Astrocyte (in vitro differentiated cells and primary cell): ENCODE data around the gene KIF4B. TPM values are rescaled to one million over a fixed set of nuclear protein-coding genes. Genes with fewer than 3 reads are reported as not detected.
"Not testable (repeated sequence)": the region's sequence is repeated elsewhere in the genome, so short reads cannot be mapped to it uniquely, and the experiment has no call there.

Source experiments
- DNase-seq: peaks from one replicate; pipeline ENCODE4 v3.0.0-alpha.2; 2010; ENCODE audit warnings: low read depth
- FAIRE-seq: peaks from 2 replicates; lab custom pipeline; 2011; peaks lifted over from hg19 to GRCh38; lab: Jason Lieb, UNC
- H2AFZ ChIP-seq: 2 replicates; pipeline ENCODE4 v1.6.0; 2012; ENCODE audit warnings: low read depth, low read length, inconsistent platforms
- H3K27ac ChIP-seq: 2 replicates; pipeline ENCODE4 v1.5.1; 2011; ENCODE audit warnings: low read depth, low read length, inconsistent platforms
- H3K27me3 ChIP-seq: 2 replicates; pipeline ENCODE4 v1.6.0; 2011; ENCODE audit warnings: low read length, inconsistent platforms; ENCODE audit not compliant: insufficient read depth
- H3K36me3 ChIP-seq: 2 replicates; pipeline ENCODE4 v1.5.1; 2011; ENCODE audit warnings: low read length, inconsistent platforms; ENCODE audit not compliant: insufficient read depth
- H3K4me1 ChIP-seq: 2 replicates; pipeline ENCODE4 v1.5.1; 2011; ENCODE audit warnings: low read length, inconsistent platforms; ENCODE audit not compliant: insufficient read depth
- H3K4me2 ChIP-seq: 2 replicates; pipeline ENCODE4 v1.6.0; 2012; ENCODE audit warnings: low read length, inconsistent platforms
- H3K4me3 ChIP-seq: 2 replicates; pipeline ENCODE4 v1.5.1; 2011; ENCODE audit warnings: low read depth, mild to moderate bottlenecking, low read length, inconsistent platforms; ENCODE audit not compliant: insufficient read depth
- H3K79me2 ChIP-seq: 2 replicates; pipeline ENCODE4 v1.6.0; 2012; ENCODE audit warnings: mild to moderate bottlenecking, low read length, inconsistent platforms; ENCODE audit not compliant: insufficient read depth
- H3K9ac ChIP-seq: 2 replicates; pipeline ENCODE4 v1.6.0; 2012; ENCODE audit warnings: mild to moderate bottlenecking, low read length, inconsistent platforms
- H3K9me3 ChIP-seq: 2 replicates; pipeline ENCODE4 v1.5.1; 2012; ENCODE audit warnings: low read depth, mild to moderate bottlenecking, low read length, inconsistent platforms; ENCODE audit not compliant: insufficient read depth
- H4K20me1 ChIP-seq: 2 replicates; pipeline ENCODE4 v1.6.0; 2012; ENCODE audit warnings: low read length, inconsistent platforms; ENCODE audit not compliant: insufficient read depth
- H3K27ac Mint-ChIP-seq: one replicate; pipeline ENCODE4 v1.8.0; 2021; ENCODE audit warnings: mild to moderate bottlenecking, mixed read lengths; ENCODE audit not compliant: unreplicated experiment
- H3K27me3 Mint-ChIP-seq: one replicate; pipeline ENCODE4 v1.8.0; 2021; ENCODE audit warnings: low read depth, mixed read lengths; ENCODE audit not compliant: unreplicated experiment
- H3K36me3 Mint-ChIP-seq: one replicate; pipeline ENCODE4 v1.8.0; 2021; ENCODE audit warnings: low read depth, mixed read lengths; ENCODE audit not compliant: unreplicated experiment
- H3K4me1 Mint-ChIP-seq: one replicate; pipeline ENCODE4 v1.8.0; 2021; ENCODE audit warnings: low read depth, mixed read lengths; ENCODE audit not compliant: unreplicated experiment
- H3K4me3 Mint-ChIP-seq: one replicate; pipeline ENCODE4 v1.8.0; 2021; ENCODE audit warnings: mild to moderate bottlenecking, moderate library complexity, mixed read lengths; ENCODE audit not compliant: unreplicated experiment
- H3K9me3 Mint-ChIP-seq: one replicate; pipeline ENCODE4 v1.8.0; 2021; ENCODE audit warnings: mild to moderate bottlenecking, mixed read lengths; ENCODE audit not compliant: unreplicated experiment
- EZH2 ChIP-seq: IDR thresholded peaks from 2 replicates; pipeline ENCODE4 v1.6.1; 2012; ENCODE audit warnings: mild to moderate bottlenecking, low read length, inconsistent platforms; ENCODE audit not compliant: insufficient read depth
- total RNA-seq: library from RNA; stranded (reverse); gene quantifications from 2 replicates; pipeline ENCODE4 v1.2.1, GENCODE V29; 2021
- TF ChIP-seq, protein P1 (sequence below): IDR thresholded peaks from 2 replicates; pipeline ENCODE4 v1.5.1; 2011; ENCODE audit warnings: low read depth, mild to moderate bottlenecking, inconsistent platforms, low read length, moderate library complexity; ENCODE audit not compliant: insufficient read depth

Gene KIF4B
- total RNA-seq, 1 donor from 2014 or later: not detected

- no peaks in the 10 kb centered on the region for H3K27me3 ChIP-seq
- FAIRE-seq (no peak), DNase-seq (peak; percentile 78)
- Mint-ChIP-seq H3K36me3 (peaks cover 6% of the 10 kb centered on the region), H3K4me3 (no peak overlapping the region), H3K9me3 (no peaks in the 10 kb centered on the region), H3K27me3 (no peaks in the 10 kb centered on the region), H3K4me1 (peaks cover 15% of the 10 kb centered on the region), H3K27ac (peak overlapping the region; percentile 45)
- no peak overlapping the region for H2AFZ ChIP-seq
- no peak overlapping the region for H3K27ac ChIP-seq
- peaks cover 8% of the 10 kb centered on the region for H3K36me3 ChIP-seq
- H3K4me1 ChIP-seq: no peaks in the 10 kb centered on the region
- no peak overlapping the region for H3K4me2 ChIP-seq
- H3K79me2 ChIP-seq: no peaks in the 10 kb centered on the region
- no peak overlapping the region for H3K4me3 ChIP-seq
- TF ChIP-seq EZH2: no peak
- TF ChIP-seq, protein P1, sequence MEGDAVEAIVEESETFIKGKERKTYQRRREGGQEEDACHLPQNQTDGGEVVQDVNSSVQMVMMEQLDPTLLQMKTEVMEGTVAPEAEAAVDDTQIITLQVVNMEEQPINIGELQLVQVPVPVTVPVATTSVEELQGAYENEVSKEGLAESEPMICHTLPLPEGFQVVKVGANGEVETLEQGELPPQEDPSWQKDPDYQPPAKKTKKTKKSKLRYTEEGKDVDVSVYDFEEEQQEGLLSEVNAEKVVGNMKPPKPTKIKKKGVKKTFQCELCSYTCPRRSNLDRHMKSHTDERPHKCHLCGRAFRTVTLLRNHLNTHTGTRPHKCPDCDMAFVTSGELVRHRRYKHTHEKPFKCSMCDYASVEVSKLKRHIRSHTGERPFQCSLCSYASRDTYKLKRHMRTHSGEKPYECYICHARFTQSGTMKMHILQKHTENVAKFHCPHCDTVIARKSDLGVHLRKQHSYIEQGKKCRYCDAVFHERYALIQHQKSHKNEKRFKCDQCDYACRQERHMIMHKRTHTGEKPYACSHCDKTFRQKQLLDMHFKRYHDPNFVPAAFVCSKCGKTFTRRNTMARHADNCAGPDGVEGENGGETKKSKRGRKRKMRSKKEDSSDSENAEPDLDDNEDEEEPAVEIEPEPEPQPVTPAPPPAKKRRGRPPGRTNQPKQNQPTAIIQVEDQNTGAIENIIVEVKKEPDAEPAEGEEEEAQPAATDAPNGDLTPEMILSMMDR: no peak
- peaks cover 13% of the 10 kb centered on the region for H4K20me1 ChIP-seq
- no peak overlapping the region for H3K9ac ChIP-seq
- no peaks in the 10 kb centered on the region for H3K9me3 ChIP-seq
These were observed 42.1 kb upstream of the KIF4B start for GRCh38 chr5:154971501-154971900.

- Histone ChIP-seq H3K4me2 (no peak overlapping the region), H4K20me1 (peaks cover 13% of the 10 kb centered on the region), H3K9ac (no peak overlapping the region), H2AFZ (no peak overlapping the region), H3K4me1 (no peaks in the 10 kb centered on the region), H3K79me2 (no peaks in the 10 kb centered on the region), H3K27me3 (no peaks in the 10 kb centered on the region), H3K36me3 (peaks cover 6% of the 10 kb centered on the region), H3K9me3 (no peaks in the 10 kb centered on the region), H3K27ac (no peak overlapping the region), H3K4me3 (no peak overlapping the region)
- peak overlapping the region; percentile 40 for H3K4me3 Mint-ChIP-seq
- TF ChIP-seq, protein P1: peak; percentile 63
- TF ChIP-seq EZH2: no peak
- H3K27me3 Mint-ChIP-seq: no peaks in the 10 kb centered on the region
- peak overlapping the region; percentile 26 for H3K27ac Mint-ChIP-seq
- H3K36me3 Mint-ChIP-seq: peaks cover 6% of the 10 kb centered on the region
- DNase-seq (peak; percentile 18), FAIRE-seq (no peak)
- no peaks in the 10 kb centered on the region for H3K9me3 Mint-ChIP-seq
- H3K4me1 Mint-ChIP-seq: peaks cover 15% of the 10 kb centered on the region
These were observed 41.0 kb upstream of the KIF4B start for GRCh38 chr5:154972476-154973080.

DNA sequence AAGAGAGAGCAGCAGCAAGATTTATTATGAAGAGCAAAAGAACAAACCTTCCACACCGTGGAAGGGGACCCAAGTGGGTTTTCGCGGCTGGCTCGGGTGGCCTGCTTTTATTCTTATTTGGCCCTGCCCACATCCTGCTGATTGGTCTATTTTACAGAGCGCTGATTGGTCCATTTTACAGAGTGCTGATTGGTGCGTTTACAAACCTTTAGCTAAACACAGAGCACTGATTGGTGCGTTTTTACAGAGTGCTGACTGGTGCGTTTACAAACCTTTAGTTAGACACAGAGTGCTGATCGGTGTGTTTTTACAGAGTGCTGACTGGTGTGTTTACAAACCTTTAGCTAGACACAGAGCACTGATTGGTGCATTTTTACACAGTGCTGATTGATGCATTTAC, 37.5 kb upstream of the KIF4B start:
- not testable (repeated sequence) for H3K27me3 ChIP-seq, H3K27ac Mint-ChIP-seq, H3K9me3 ChIP-seq, H3K36me3 ChIP-seq, H3K27ac ChIP-seq, FAIRE-seq, H3K79me2 ChIP-seq, H3K36me3 Mint-ChIP-seq, H3K27me3 Mint-ChIP-seq, H3K4me3 Mint-ChIP-seq, H3K4me1 Mint-ChIP-seq, DNase-seq, H3K4me3 ChIP-seq, H4K20me1 ChIP-seq, H3K4me1 ChIP-seq, H3K9me3 Mint-ChIP-seq, H3K4me2 ChIP-seq, H3K9ac ChIP-seq, H2AFZ ChIP-seq
